HCT116 (cell line): ENCODE measurements around the gene GPR65.

ENCODE experiments used
- CTCF ChIP-seq, 3 experiments: fragments of 200-600 bp in 1 of 3; sonication (generic) in 1 of 3; IDR thresholded peaks in 2 of 3; conservative IDR thresholded peaks in 1 of 3; 2 replicates each; pipeline ENCODE4 v1.5.1; 2012 to 2017; ENCODE audit warnings: low read depth in 2 of 3, low read length in 2 of 3, antibody characterized with exemption in 1 of 3, borderline replicate concordance in 1 of 3, control low read depth in 1 of 3, mild to moderate bottlenecking in 1 of 3, mixed read lengths in 1 of 3, mixed run types in 1 of 3, moderate library complexity in 1 of 3; ENCODE audit not compliant: insufficient read depth in 1 of 3
- EGR1 ChIP-seq: IDR thresholded peaks from 2 replicates; pipeline ENCODE4 v1.6.1; 2012; ENCODE audit warnings: low read depth
- SIN3A ChIP-seq: IDR thresholded peaks from 2 replicates; pipeline ENCODE4 v1.6.1; 2012; ENCODE audit warnings: low read depth
- YY1 ChIP-seq: IDR thresholded peaks from 2 replicates; pipeline ENCODE4 v1.6.1; 2011; ENCODE audit warnings: low read length, low read depth, moderate library complexity, mild to moderate bottlenecking; ENCODE audit not compliant: insufficient replicate concordance; ENCODE audit errors: extremely low read depth
- TF ChIP-seq, protein P1 (sequence below): IDR thresholded peaks from 2 replicates; pipeline ENCODE4 v1.6.1; 2011; ENCODE audit warnings: mild to moderate bottlenecking, low read length, moderate library complexity; ENCODE audit not compliant: insufficient replicate concordance; ENCODE audit errors: extremely low read depth

- TF ChIP-seq YY1 (no peak), SIN3A (no peak), CTCF (IDR thresholded peaks at IDR 0.05 in 2 of 3, conservative IDR thresholded peaks at IDR 0.05 in 1 of 3; ENCODE audit: borderline replicate concordance in 1 of 3, insufficient read depth in 1 of 3, low read depth in 2 of 3, low read length in 2 of 3) (no peak), EGR1 (no peak)
- TF ChIP-seq, protein P1, sequence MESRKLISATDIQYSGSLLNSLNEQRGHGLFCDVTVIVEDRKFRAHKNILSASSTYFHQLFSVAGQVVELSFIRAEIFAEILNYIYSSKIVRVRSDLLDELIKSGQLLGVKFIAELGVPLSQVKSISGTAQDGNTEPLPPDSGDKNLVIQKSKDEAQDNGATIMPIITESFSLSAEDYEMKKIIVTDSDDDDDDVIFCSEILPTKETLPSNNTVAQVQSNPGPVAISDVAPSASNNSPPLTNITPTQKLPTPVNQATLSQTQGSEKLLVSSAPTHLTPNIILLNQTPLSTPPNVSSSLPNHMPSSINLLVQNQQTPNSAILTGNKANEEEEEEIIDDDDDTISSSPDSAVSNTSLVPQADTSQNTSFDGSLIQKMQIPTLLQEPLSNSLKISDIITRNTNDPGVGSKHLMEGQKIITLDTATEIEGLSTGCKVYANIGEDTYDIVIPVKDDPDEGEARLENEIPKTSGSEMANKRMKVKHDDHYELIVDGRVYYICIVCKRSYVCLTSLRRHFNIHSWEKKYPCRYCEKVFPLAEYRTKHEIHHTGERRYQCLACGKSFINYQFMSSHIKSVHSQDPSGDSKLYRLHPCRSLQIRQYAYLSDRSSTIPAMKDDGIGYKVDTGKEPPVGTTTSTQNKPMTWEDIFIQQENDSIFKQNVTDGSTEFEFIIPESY: no peak
Measured at GRCh38 chr14:87999277-87999676, 5.7 kb upstream of the GPR65 start.
